H1 (cell line): Measurements from ENCODE around the gene RSAD1. TPM values are rescaled to one million over a fixed set of nuclear protein-coding genes. Genes with fewer than 3 reads are reported as not detected.

Source experiments
- ATF2 ChIP-seq: IDR thresholded peaks from 2 replicates; pipeline ENCODE4 v1.6.1; 2012; ENCODE audit warnings: low read length, inconsistent platforms
- EP300 ChIP-seq, 2 experiments: IDR thresholded peaks; 1 replicate in 1 of 2; 2 replicates in 1 of 2; pipeline ENCODE4 v1.6.1; 2011 to 2012; ENCODE audit warnings: low read depth in 2 of 2, low read length in 2 of 2, mild to moderate bottlenecking in 2 of 2, borderline replicate concordance in 1 of 2, inconsistent platforms in 1 of 2, moderate library complexity in 1 of 2
- polyA plus RNA-seq, 7 experiments: library from polyadenylated mRNA; depleted of rRNA in 3 of 7; stranded (reverse) in 5 of 7; unstranded in 2 of 7; fragments of >200 nt in 5 of 7; fragments of 200-250 nt in 2 of 7; gene quantifications; 1 replicate in 5 of 7; 2 replicates in 1 of 7; 4 replicates in 1 of 7; pipeline versions ENCODE4 v1.2.1 to v1.2.3, GENCODE V29; 2011 to 2013; ENCODE audit warnings: missing spikeins in 2 of 7, mixed read lengths in 2 of 7
- total RNA-seq: library from RNA; stranded (reverse); fragmentation: NEBNext Ultra II Directional; extraction: Animal tissue kit (Norgen Biotek cat#: 25700); gene quantifications from 2 replicates; pipeline ENCODE4 v1.2.1, GENCODE V29; 2021

Gene RSAD1
- total and polyA plus RNA-seq, 2 of the 8 experiments (the other 6 are each of a cell fraction or from before 2014, with no cell fraction given), result 17.9 to 33.5 TPM

GRCh38 chr17:50476545-50477315 lies 1.9 kb upstream of the RSAD1 start (continued):
- TF ChIP-seq ATF2 (no peak), EP300 (IDR thresholded peaks at IDR 0.05; ENCODE audit: borderline replicate concordance in 1 of 2, low read depth in 2 of 2, low read length in 2 of 2) (no peak)
